H9 (cell line): ENCODE results near the gene MYL11. TPM values are rescaled to one million over a fixed set of nuclear protein-coding genes. Genes with fewer than 3 reads are reported as not detected.

ENCODE experiments used
- DNase-seq: peaks from one replicate; pipeline ENCODE4 v3.0.0-alpha.2; 2017
- H2AFZ ChIP-seq: one replicate; pipeline ENCODE4 v1.6.1; 2013; ENCODE audit warnings: mild to moderate bottlenecking, low read length, control low read depth, moderate library complexity
- H2AK5ac ChIP-seq: 2 replicates; pipeline ENCODE4 v1.6.1; 2013; ENCODE audit warnings: low read length, control low read depth, mixed read lengths; ENCODE audit not compliant: insufficient read length
- H2BK120ac ChIP-seq: one replicate; pipeline ENCODE4 v1.6.1; 2013; ENCODE audit warnings: low read depth, mild to moderate bottlenecking, low read length, control low read depth, inconsistent platforms; ENCODE audit not compliant: poor library complexity, severe bottlenecking
- H2BK12ac ChIP-seq: 2 replicates; pipeline ENCODE4 v1.6.1; 2013; ENCODE audit warnings: low read length, control low read depth, mixed read lengths, low read depth; ENCODE audit not compliant: insufficient read length
- H2BK15ac ChIP-seq: 2 replicates; pipeline ENCODE4 v1.6.1; 2013; ENCODE audit warnings: low read depth, low read length, control low read depth
- H2BK20ac ChIP-seq: one replicate; pipeline ENCODE4 v1.6.1; 2013; ENCODE audit warnings: low read depth, mild to moderate bottlenecking, low read length, control low read depth, inconsistent platforms; ENCODE audit not compliant: poor library complexity, severe bottlenecking
- H2BK5ac ChIP-seq: 2 replicates; pipeline ENCODE4 v1.6.1; 2013; ENCODE audit warnings: low read length, control low read depth, mixed read lengths; ENCODE audit not compliant: insufficient read length
- H3K14ac ChIP-seq: 2 replicates; pipeline ENCODE4 v1.6.1; 2013; ENCODE audit warnings: low read length, control low read depth; ENCODE audit not compliant: insufficient read depth
- H3K18ac ChIP-seq: 2 replicates; pipeline ENCODE4 v1.6.1; 2013; ENCODE audit warnings: low read depth, mild to moderate bottlenecking, mixed read lengths, low read length, control low read depth; ENCODE audit not compliant: insufficient read length
- H3K23ac ChIP-seq: 2 replicates; pipeline ENCODE4 v1.6.1; 2013; ENCODE audit warnings: low read length, control low read depth, mixed read lengths, low read depth; ENCODE audit not compliant: insufficient read length
- H3K23me2 ChIP-seq: 2 replicates; pipeline ENCODE4 v1.6.1; 2013; ENCODE audit warnings: low read depth, mild to moderate bottlenecking, mixed read lengths, low read length, control low read depth; ENCODE audit not compliant: insufficient read length, poor library complexity, severe bottlenecking
- H3K27ac ChIP-seq: 2 replicates; pipeline ENCODE4 v1.5.1; 2013; ENCODE audit warnings: low read length, control low read depth, mixed read lengths, low read depth; ENCODE audit not compliant: insufficient read length
- H3K27me3 ChIP-seq: 2 replicates; pipeline ENCODE4 v1.6.1; 2013; ENCODE audit warnings: low read length, control low read depth, inconsistent platforms; ENCODE audit not compliant: insufficient read depth
- H3K4ac ChIP-seq: 2 replicates; pipeline ENCODE4 v1.6.1; 2013; ENCODE audit warnings: low read depth, mild to moderate bottlenecking, control low read depth, inconsistent platforms, low read length, moderate library complexity
- H3K4me1 ChIP-seq: 2 replicates; pipeline ENCODE4 v1.6.1; 2013; ENCODE audit warnings: low read length, control low read depth, inconsistent platforms; ENCODE audit not compliant: insufficient read depth
- H3K4me2 ChIP-seq: 2 replicates; pipeline ENCODE4 v1.6.1; 2013; ENCODE audit warnings: low read length, control low read depth, mixed read lengths; ENCODE audit not compliant: insufficient read length, insufficient read depth
- H3K56ac ChIP-seq: 2 replicates; pipeline ENCODE4 v1.6.1; 2013; ENCODE audit warnings: low read depth, mild to moderate bottlenecking, mixed read lengths, low read length, control low read depth; ENCODE audit not compliant: insufficient read length
- H3K79me1 ChIP-seq: 2 replicates; pipeline ENCODE4 v1.6.1; 2013; ENCODE audit warnings: low read depth, mild to moderate bottlenecking, moderate library complexity, low read length, control low read depth, inconsistent platforms; ENCODE audit not compliant: insufficient read depth, poor library complexity, severe bottlenecking
- H3K79me2 ChIP-seq: 2 replicates; pipeline ENCODE4 v1.6.1; 2013; ENCODE audit warnings: low read length, control low read depth, inconsistent platforms; ENCODE audit not compliant: insufficient read depth
- H3K9ac ChIP-seq: 2 replicates; pipeline ENCODE4 v1.6.1; 2013; ENCODE audit warnings: low read length, control low read depth, mixed read lengths; ENCODE audit not compliant: insufficient read length; ENCODE audit errors: extremely low read depth
- H3K9me3 ChIP-seq: one replicate; pipeline ENCODE4 v1.6.1; 2013; ENCODE audit warnings: low read depth, low read length, inconsistent platforms; ENCODE audit not compliant: control insufficient read depth
- H3T11ph ChIP-seq: one replicate; pipeline ENCODE4 v1.6.1; 2013; ENCODE audit warnings: mild to moderate bottlenecking, low read length, control low read depth, inconsistent platforms
- H4K20me1 ChIP-seq: one replicate; pipeline ENCODE4 v1.6.1; 2013; ENCODE audit not compliant: control insufficient read depth, insufficient read length, insufficient read depth
- H4K5ac ChIP-seq: 2 replicates; pipeline ENCODE4 v1.6.1; 2013; ENCODE audit warnings: low read depth, mild to moderate bottlenecking, mixed read lengths, low read length, control low read depth; ENCODE audit not compliant: insufficient read length
- H4K8ac ChIP-seq: replicated peaks from 2 replicates; pipeline ENCODE4 v1.6.1; 2013; ENCODE audit warnings: low read length, control low read depth, mixed read lengths, low read depth; ENCODE audit not compliant: insufficient read length
- H4K91ac ChIP-seq: 2 replicates; pipeline ENCODE4 v1.6.1; 2013; ENCODE audit warnings: low read depth, mild to moderate bottlenecking, moderate library complexity, mixed read lengths, low read length, control low read depth; ENCODE audit not compliant: insufficient read length
- H3K27ac Mint-ChIP-seq, 3 experiments: 2 replicates in 2 of 3; 3 replicates in 1 of 3; pipeline ENCODE4 v1.8.0; 2020 to 2021; ENCODE audit warnings: mixed read lengths in 3 of 3, mild to moderate bottlenecking in 1 of 3, moderate library complexity in 1 of 3
- H3K27me3 Mint-ChIP-seq: 2 replicates; pipeline ENCODE4 v1.8.0; 2021; ENCODE audit warnings: low read depth, mild to moderate bottlenecking, moderate library complexity, mixed read lengths
- H3K36me3 Mint-ChIP-seq, 3 experiments: 2 replicates in 2 of 3; 3 replicates in 1 of 3; pipeline ENCODE4 v1.8.0; 2020 to 2021; ENCODE audit warnings: low read depth in 3 of 3, mixed read lengths in 3 of 3; ENCODE audit not compliant: insufficient read depth in 1 of 3
- H3K4me1 Mint-ChIP-seq, 2 experiments: 2 replicates each; pipeline ENCODE4 v1.8.0; 2020; ENCODE audit warnings: mixed read lengths in 2 of 2
- H3K4me3 Mint-ChIP-seq, 2 experiments: 2 replicates in 1 of 2; 3 replicates in 1 of 2; pipeline ENCODE4 v1.8.0; 2020 to 2021; ENCODE audit warnings: mild to moderate bottlenecking in 2 of 2, mixed read lengths in 2 of 2, moderate library complexity in 1 of 2
- H3K9me3 Mint-ChIP-seq, 2 experiments: 2 replicates in 1 of 2; 3 replicates in 1 of 2; pipeline ENCODE4 v1.8.0; 2020; ENCODE audit warnings: mild to moderate bottlenecking in 2 of 2, mixed read lengths in 2 of 2, moderate library complexity in 1 of 2
- CTCF ChIP-seq: fragments of 200-600 bp; sonication (generic); conservative IDR thresholded peaks from 3 replicates; pipeline ENCODE4 v1.8.0; 2021; ENCODE audit warnings: antibody characterized with exemption, mild to moderate bottlenecking
- WGBS: extraction: QIAGEN DNeasy Blood & Tissue Kit; methylation state at CpG from one replicate; pipeline ENCODE4 v1.1.7; 2013; ENCODE audit warnings: missing lambda C conversion rate, low lambda C conversion rate, mixed read lengths; ENCODE audit not compliant: insufficient read length; ENCODE audit errors: extremely low coverage; 5-methylcytosine and 5-hydroxymethylcytosine counted together
- total RNA-seq: library from RNA; stranded (reverse); gene quantifications from 2 replicates; pipeline ENCODE4 v1.2.1, GENCODE V29; 2021

The MYL11 gene
- total RNA-seq, 1 experiment from 2014 or later, result 0.70 TPM

GRCh38 chr16:30356401-30357084, 18.1 kb upstream of the MYL11 start:
- Histone ChIP-seq H4K91ac (no peak overlapping the region), H2AFZ (no peak overlapping the region), H3K18ac (no peak overlapping the region), H3K4me2 (peak overlapping the region; percentile 96), H3K9me3 (no peaks in the 10 kb centered on the region), H4K5ac (no peak overlapping the region), H3T11ph (no peak overlapping the region), H3K27me3 (no peaks in the 10 kb centered on the region), H3K14ac (no peak overlapping the region), H2BK12ac (no peak overlapping the region), H2BK5ac (no peak overlapping the region), H2BK120ac (no peak overlapping the region), H4K20me1 (no peaks in the 10 kb centered on the region), H2BK20ac (no peak overlapping the region), H2AK5ac (no peak overlapping the region), H3K27ac (peak overlapping the region; percentile 97), H3K9ac (peak overlapping the region; percentile 97), H3K79me1 (peaks cover 8% of the 10 kb centered on the region), H3K4ac (no peak overlapping the region), H3K79me2 (peaks cover 3% of the 10 kb centered on the region; the same call in 1 of the 2 replicates), H3K56ac (no peak overlapping the region), H3K23ac (no peak overlapping the region), H3K4me1 (no peaks in the 10 kb centered on the region), H4K8ac (peak overlapping the region; percentile 82), H3K23me2 (peaks cover 13% of the 10 kb centered on the region), H2BK15ac (no peak overlapping the region)
- WGBS, result no CpG with 5 or more reads among the region's 12 CpGs
- Mint-ChIP-seq H3K4me1 (peaks cover 23 to 36% of the 10 kb centered on the region in 2 experiments), H3K27me3 (no peaks in the 10 kb centered on the region; the same call in 1 of the 2 replicates), H3K9me3 (0 out of 5 replicates have a peak, but pooled peaks cover 0 to 2% of the 10 kb centered on the region in 2 experiments), H3K27ac (peak overlapping the region; percentile 62 to 99 (median 99); a peak in 6 of 7 replicates), H3K36me3 (peaks cover 21 to 64% (median 52%) of the 10 kb centered on the region in 3 experiments), H3K4me3 (peak overlapping the region; percentile 95 to 98)
- TF ChIP-seq CTCF, result no peak
- no peak for DNase-seq
